B cell (primary cell): ENCODE measurements around the gene AGO3. TPM values are rescaled to one million over a fixed set of nuclear protein-coding genes. Genes with fewer than 3 reads are reported as not detected.

Source experiments
- ATAC-seq: fragments of 200-7000 bp; cut with Tn5 transposase; one replicate; pipeline ENCODE4 v1.10.0; 2021; ENCODE audit warnings: low read depth, mild to moderate bottlenecking, moderate number of reproducible peaks, moderate library complexity
- CTCF ChIA-PET: fragments of 350-600 bp; sonication (Branson Sonifier 250); formaldehyde crosslinking; loops from one replicate; lab custom pipeline; 2021; ENCODE audit warnings: antibody characterized with exemption, inconsistent platforms; lab: Charles Lee
- POLR2A ChIA-PET: fragments of 350-600 bp; sonication (Branson Sonifier 250); formaldehyde crosslinking; loops from one replicate; lab custom pipeline; 2021; ENCODE audit warnings: antibody characterized with exemption; lab: Charles Lee
- DNase-seq: peaks from one replicate; pipeline ENCODE4 v3.0.0; 2013
- H2AFZ ChIP-seq: 2 replicates; pipeline ENCODE4 v1.6.1; 2012; ENCODE audit warnings: mild to moderate bottlenecking, low read depth, low read length; ENCODE audit not compliant: insufficient read depth, poor library complexity, severe bottlenecking
- H3K27ac ChIP-seq, 2 donors: 1 replicate in 1 of 2; 2 replicates in 1 of 2; pipeline ENCODE4 v1.5.1; 2012 to 2013; ENCODE audit warnings: low read length in 2 of 2, mild to moderate bottlenecking in 2 of 2, moderate library complexity in 1 of 2
- H3K27me3 ChIP-seq, 4 experiments: fragments of 200-600 bp in 1 of 4; sonication (generic) in 1 of 4; replicated peaks in 1 of 4; 1 replicate in 2 of 4; 2 replicates in 2 of 4; pipeline versions ENCODE4 v1.6.1 to v1.7.0; 2013 to 2016; ENCODE audit warnings: low read length in 3 of 4, mild to moderate bottlenecking in 2 of 4, mixed read lengths in 1 of 4, moderate library complexity in 1 of 4; ENCODE audit not compliant: insufficient read depth in 4 of 4, control insufficient read depth in 3 of 4; ENCODE audit errors: control extremely low read depth in 1 of 4
- H3K36me3 ChIP-seq, 2 experiments: replicated peaks in 1 of 2; 1 replicate in 1 of 2; 2 replicates in 1 of 2; pipeline versions ENCODE4 v1.6.1 to v1.7.1; 2013; ENCODE audit warnings: low read length in 1 of 2; ENCODE audit not compliant: insufficient read depth in 2 of 2, control insufficient read depth in 1 of 2; ENCODE audit errors: control extremely low read depth in 1 of 2, extremely low read depth in 1 of 2
- H3K4me1 ChIP-seq, 2 donors: fragments of 200-600 bp in 1 of 2; sonication (generic) in 1 of 2; 1 replicate in 1 of 2; 2 replicates in 1 of 2; pipeline versions ENCODE4 v1.5.1 to v1.6.1; 2013 to 2017; ENCODE audit warnings: low read length in 2 of 2; ENCODE audit not compliant: control insufficient read depth in 2 of 2, insufficient read depth in 2 of 2
- H3K4me2 ChIP-seq: replicated peaks from 2 replicates; pipeline ENCODE3; 2012; ENCODE audit warnings: mild to moderate bottlenecking, low read depth, low read length; ENCODE audit not compliant: poor library complexity, severe bottlenecking
- H3K4me3 ChIP-seq, 5 experiments: fragments of 200-600 bp in 1 of 5; sonication (generic) in 1 of 5; 1 replicate in 3 of 5; 2 replicates in 2 of 5; pipeline versions ENCODE4 v1.5.1 to v1.7.0; 2011 to 2016; ENCODE audit warnings: low read length in 4 of 5, mild to moderate bottlenecking in 4 of 5, low read depth in 2 of 5, control low read depth in 1 of 5, moderate library complexity in 1 of 5; ENCODE audit not compliant: insufficient read depth in 1 of 5; ENCODE audit errors: control extremely low read depth in 1 of 5, extremely low read depth in 1 of 5
- H3K79me2 ChIP-seq: fragments of 200-600 bp; sonication (generic); one replicate; pipeline ENCODE4 v1.6.0; 2016; ENCODE audit warnings: low read length; ENCODE audit not compliant: control insufficient read depth, insufficient read depth
- H3K9ac ChIP-seq: fragments of 200-600 bp; sonication (generic); 2 replicates; pipeline ENCODE4 v1.6.1; 2017; ENCODE audit warnings: mild to moderate bottlenecking, low read length, moderate library complexity
- H3K9me3 ChIP-seq, 3 donors: one replicate each; pipeline versions ENCODE4 v1.6.1 to v1.7.1; 2013; ENCODE audit warnings: low read length in 2 of 3; ENCODE audit not compliant: control insufficient read depth in 2 of 3, insufficient read depth in 1 of 3; ENCODE audit errors: control extremely low read depth in 1 of 3
- H4K20me1 ChIP-seq: 2 replicates; pipeline ENCODE4 v1.6.0; 2012; ENCODE audit warnings: mild to moderate bottlenecking, low read length; ENCODE audit not compliant: insufficient read depth, control insufficient read depth, poor library complexity, severe bottlenecking
- H3K27ac Mint-ChIP-seq: one replicate; pipeline ENCODE4 v1.8.0; 2021; ENCODE audit warnings: mixed read lengths
- H3K27me3 Mint-ChIP-seq: one replicate; pipeline ENCODE4 v1.8.0; 2021; ENCODE audit warnings: mixed read lengths
- H3K4me1 Mint-ChIP-seq: one replicate; pipeline ENCODE4 v1.8.0; 2021; ENCODE audit warnings: mixed read lengths
- H3K4me3 Mint-ChIP-seq: one replicate; pipeline ENCODE4 v1.8.0; 2021; ENCODE audit warnings: mixed read lengths
- H3K9me3 Mint-ChIP-seq: one replicate; pipeline ENCODE4 v1.8.0; 2022; ENCODE audit warnings: mixed read lengths; ENCODE audit not compliant: insufficient read depth
- CTCF ChIP-seq: fragments of 200-600 bp; IDR thresholded peaks from one replicate; pipeline ENCODE4 v1.8.0; 2022; ENCODE audit warnings: antibody characterized with exemption, mild to moderate bottlenecking
- EZH2 ChIP-seq: IDR thresholded peaks from 2 replicates; pipeline ENCODE4 v1.6.1; 2012; ENCODE audit warnings: borderline replicate concordance, low read depth, mild to moderate bottlenecking, moderate library complexity, low read length; ENCODE audit not compliant: insufficient read depth, poor library complexity, severe bottlenecking
- WGBS: methylation state at CpG from one replicate; pipeline ENCODE4 v1.1.5; 2013; ENCODE audit warnings: missing lambda C conversion rate; ENCODE audit not compliant: insufficient coverage; 5-methylcytosine and 5-hydroxymethylcytosine counted together
- intact Hi-C: fragments of 100-400 bp; cut with micrococcal nuclease; formaldehyde crosslinking; loops from one replicate; pipeline ENCODE4 v1.10.0; 2022
- polyA plus RNA-seq: library from polyadenylated mRNA; depleted of rRNA; stranded (reverse); fragments of >200 nt; gene quantifications from 2 replicates; pipeline ENCODE4 v1.2.3, GENCODE V29; 2012
- total RNA-seq, 2 donors: library from RNA; stranded (reverse); fragments of 120-200 nt in 1 of 2; gene quantifications; 1 replicate in 1 of 2; 2 replicates in 1 of 2; pipeline versions ENCODE4 v1.2.3 to v1.2.4, GENCODE V29; 2013 to 2022

Gene AGO3
- total and polyA plus RNA-seq, 2 donors (not counting 1 experiment from before 2014, with no cell fraction given): 5.1 to 44.9 TPM

DNA sequence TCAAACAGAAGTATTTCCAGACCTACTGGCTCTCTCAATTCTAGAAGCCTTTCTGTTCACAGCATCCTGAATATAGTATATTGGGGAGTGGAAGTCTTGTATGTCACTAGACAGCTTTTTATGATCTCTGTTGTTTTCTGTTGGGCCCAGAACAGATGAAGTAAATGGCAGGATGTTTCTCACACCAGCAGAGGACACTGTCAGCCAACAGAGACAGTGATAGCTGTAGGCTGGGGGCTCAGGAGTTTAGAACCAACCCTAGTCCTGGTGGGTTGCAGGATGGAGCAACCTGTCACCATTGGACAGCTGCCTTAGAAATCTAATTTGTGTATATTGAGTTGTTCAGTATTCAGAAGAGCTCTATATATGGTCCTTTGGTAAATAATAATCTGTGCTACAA is 31.0 kb upstream of the AGO3 start:
- H3K9ac ChIP-seq: no peak overlapping the region
- TF ChIP-seq CTCF: no peak
- no peak for TF ChIP-seq EZH2
- intact Hi-C loops: no loop called here
- no peak overlapping the region for H2AFZ ChIP-seq
- ATAC-seq (no peak), DNase-seq (no peak)
- no peaks in the 10 kb centered on the region for H3K27me3 ChIP-seq
- H3K9me3 ChIP-seq: no peaks in the 10 kb centered on the region
- peaks cover 5 to 8% of the 10 kb centered on the region in 2 donors for H3K4me1 ChIP-seq
- H3K79me2 ChIP-seq: peaks cover 3% of the 10 kb centered on the region
- Mint-ChIP-seq H3K27ac (no peak overlapping the region), H3K9me3 (no peaks in the 10 kb centered on the region), H3K27me3 (no peaks in the 10 kb centered on the region), H3K4me3 (no peak overlapping the region), H3K4me1 (peaks cover 11% of the 10 kb centered on the region)
- no peak overlapping the region for H3K4me2 ChIP-seq
- no peak overlapping the region for H3K27ac ChIP-seq
- peaks cover 1 to 61% of the 10 kb centered on the region in 2 experiments for H3K36me3 ChIP-seq
- ChIA-PET POLR2A (no interaction called here), CTCF (no interaction called here)
- no peaks in the 10 kb centered on the region for H4K20me1 ChIP-seq
- no peak overlapping the region for H3K4me3 ChIP-seq

DNA sequence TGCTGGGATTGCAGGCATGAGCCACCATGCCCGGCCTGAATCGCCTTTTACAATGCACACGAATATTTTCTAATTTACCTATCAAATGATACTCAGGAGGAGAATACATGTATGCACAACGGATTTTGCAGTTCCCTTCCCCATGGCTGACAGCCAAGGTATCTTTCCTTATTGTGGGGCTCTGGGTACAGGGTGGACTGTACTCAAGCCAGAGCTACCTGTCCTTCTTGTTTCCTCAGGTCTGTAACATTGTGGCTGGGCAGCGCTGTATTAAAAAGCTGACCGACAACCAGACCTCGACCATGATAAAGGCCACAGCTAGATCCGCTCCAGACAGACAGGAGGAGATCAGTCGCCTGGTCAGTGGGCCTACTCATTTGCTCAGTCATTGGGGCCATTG is 29.7 kb upstream of the AGO3 start:
- Histone ChIP-seq H3K4me2 (no peak overlapping the region), H3K27me3 (no peaks in the 10 kb centered on the region), H3K4me1 (no peaks in the 10 kb centered on the region), H3K4me3 (no peak overlapping the region), H3K9me3 (no peaks in the 10 kb centered on the region), H3K27ac (no peak overlapping the region), H4K20me1 (no peaks in the 10 kb centered on the region), H3K36me3 (peaks cover 3 to 53% of the 10 kb centered on the region in 2 experiments), H2AFZ (no peak overlapping the region), H3K9ac (no peak overlapping the region), H3K79me2 (peaks cover 3% of the 10 kb centered on the region)
- TF ChIP-seq EZH2 (no peak), CTCF (no peak)
- WGBS: 97% methylated on average over 9 of the region's 9 CpGs
- no peak overlapping the region for H3K4me3 Mint-ChIP-seq
- no peaks in the 10 kb centered on the region for H3K27me3 Mint-ChIP-seq
- ChIA-PET CTCF (interaction anchor here (1.9 kb wide), 1 partner anchor 18 kb away, joined by 6 read pairs; the partner anchor contains the start of gene AGO1), POLR2A (no interaction called here)
- H3K4me1 Mint-ChIP-seq: peaks cover 3% of the 10 kb centered on the region
- no peak overlapping the region for H3K27ac Mint-ChIP-seq
- no peaks in the 10 kb centered on the region for H3K9me3 Mint-ChIP-seq
- no peak for ATAC-seq
- intact Hi-C loops: no loop called here
- DNase-seq: no peak
